ENCODE results near the gene ADAMTS20. TPM values are rescaled to one million over a fixed set of nuclear protein-coding genes. Genes with fewer than 3 reads are reported as not detected.

Gene ADAMTS20
- total RNA-seq, 1 experiment from 2014 or later = not detected

- no peak for DNase-seq (ENCODE audit: low spot score)
Observed at GRCh38 chr12:43310596-43310995, 241.4 kb downstream of the ADAMTS20 start.

GRCh38 chr12:43309959-43310358 lies 242.0 kb downstream of the ADAMTS20 start:
- DNase-seq (ENCODE audit: low spot score) = no peak

GRCh38 chr12:43308776-43309175 lies 243.2 kb downstream of the ADAMTS20 start:
- DNase-seq (ENCODE audit: low spot score) = no peak

GRCh38 chr12:43307126-43307525 lies 244.9 kb downstream of the ADAMTS20 start:
- no peak for DNase-seq (ENCODE audit: low spot score)

- no peak for DNase-seq (ENCODE audit: low spot score)
Observed at GRCh38 chr12:43306066-43306465, 245.9 kb downstream of the ADAMTS20 start.

- no peak for DNase-seq (ENCODE audit: low spot score)
Observed at GRCh38 chr12:43305065-43305464, 246.9 kb downstream of the ADAMTS20 start.

Other genes with a start within 250 kb of the ADAMTS20 start
- 7.3 and 8.5 TPM in 2 replicates for gene PUS7L, start 206.6 kb upstream of the ADAMTS20 start, total RNA-seq (2014; rRNA removed; shearing (Covaris generic))
- gene IRAK4, start 206.7 kb upstream of the ADAMTS20 start, total RNA-seq (2014; rRNA removed; shearing (Covaris generic)) = 3.1 and 4.0 TPM in 2 replicates